HEK293 (cell line): ENCODE measurements around the gene CARMIL3.

ENCODE experiments used
- CTCF ChIA-PET: fragments of 350-600 bp; formaldehyde crosslinking; extraction: SDS; loops from one replicate; lab custom pipeline; 2021; ENCODE audit warnings: antibody characterized with exemption; lab: Yijun Ruan, JAX
- POLR2A ChIA-PET: fragments of 300-600 bp; formaldehyde crosslinking; extraction: SDS; loops from one replicate; lab custom pipeline; 2020; ENCODE audit warnings: antibody characterized with exemption, inconsistent platforms; lab: Yijun Ruan, JAX
- H3K27ac ChIP-seq: fragments of 200-500 bp; sonication (Bioruptor generic); 2 replicates; pipeline ENCODE4 v1.5.1; 2014; ENCODE audit warnings: low read depth, low read length, control low read depth, inconsistent platforms; ENCODE audit errors: extremely low read depth
- H3K36me3 ChIP-seq, 2 experiments: fragments of 200-500 bp in 1 of 2; sonication (Bioruptor generic) in 1 of 2; 1 replicate in 1 of 2; 2 replicates in 1 of 2; pipeline ENCODE4 v1.5.1; 2014 to 2017; ENCODE audit warnings: inconsistent platforms in 2 of 2, low read length in 2 of 2; ENCODE audit not compliant: control insufficient read depth in 2 of 2, insufficient read depth in 1 of 2
- H3K4me1 ChIP-seq: fragments of 200-500 bp; sonication (Bioruptor generic); 2 replicates; pipeline ENCODE4 v1.5.1; 2014; ENCODE audit warnings: mild to moderate bottlenecking, low read length, inconsistent platforms; ENCODE audit not compliant: control insufficient read depth, insufficient read depth
- H3K4me3 ChIP-seq: 2 replicates; pipeline ENCODE4 v1.5.1; 2011; ENCODE audit warnings: low read depth, mild to moderate bottlenecking, control low read depth, low read length, moderate library complexity
- H3K9me3 ChIP-seq: fragments of 200-500 bp; sonication (Bioruptor generic); 2 replicates; pipeline ENCODE4 v1.5.1; 2014; ENCODE audit warnings: low read depth, low read length, inconsistent platforms; ENCODE audit not compliant: control insufficient read depth, insufficient read depth
- BCL11A ChIP-seq: fragments of 450-650 bp; formaldehyde crosslinking; IDR thresholded peaks from 2 replicates; pipeline ENCODE4 v1.5.1; 2016; ENCODE audit warnings: low read depth, missing biosample characterization, missing genetic modification characterization
- HOXA7 ChIP-seq: sonication (generic); formaldehyde crosslinking; IDR thresholded peaks from 2 replicates; pipeline ENCODE4 v1.8.1; 2022; ENCODE audit warnings: missing genetic modification reagents, borderline replicate concordance
- HOXC10 ChIP-seq: sonication (generic); formaldehyde crosslinking; IDR thresholded peaks from 2 replicates; pipeline ENCODE4 v1.8.1; 2023; ENCODE audit warnings: mild to moderate bottlenecking, missing genetic modification reagents
- SALL2 ChIP-seq: fragments of 450-650 bp; formaldehyde crosslinking; IDR thresholded peaks from 2 replicates; pipeline ENCODE4 v1.5.0; 2017; ENCODE audit warnings: missing biosample characterization, mild to moderate bottlenecking, missing genetic modification characterization, borderline replicate concordance
- ZBTB17 ChIP-seq: fragments of 450-650 bp; formaldehyde crosslinking; IDR thresholded peaks from 2 replicates; pipeline ENCODE4 v1.5.1; 2016; ENCODE audit warnings: missing biosample characterization, missing genetic modification characterization
- ZNF155 ChIP-seq: fragments of 450-650 bp; formaldehyde crosslinking; IDR thresholded peaks from 2 replicates; pipeline ENCODE4 v1.5.1; 2016; ENCODE audit warnings: missing biosample characterization, missing genetic modification characterization
- ZNF175 ChIP-seq: fragments of 450-650 bp; formaldehyde crosslinking; IDR thresholded peaks from 2 replicates; pipeline ENCODE4 v1.5.1; 2016; ENCODE audit warnings: missing biosample characterization, missing genetic modification characterization
- ZNF211 ChIP-seq: fragments of 450-650 bp; formaldehyde crosslinking; IDR thresholded peaks from 2 replicates; pipeline ENCODE4 v1.5.1; 2016; ENCODE audit warnings: low read depth, missing biosample characterization, missing genetic modification characterization
- ZNF248 ChIP-seq: fragments of 450-650 bp; formaldehyde crosslinking; IDR thresholded peaks from 2 replicates; pipeline ENCODE4 v1.5.1; 2017; ENCODE audit warnings: missing biosample characterization, missing genetic modification characterization
- ZNF302 ChIP-seq: fragments of 450-650 bp; formaldehyde crosslinking; IDR thresholded peaks from 2 replicates; pipeline ENCODE4 v1.5.1; 2016; ENCODE audit warnings: missing biosample characterization, missing genetic modification characterization, low read depth
- ZNF426 ChIP-seq: fragments of 450-650 bp; formaldehyde crosslinking; IDR thresholded peaks from 2 replicates; pipeline ENCODE4 v1.5.1; 2017; ENCODE audit warnings: missing biosample characterization, missing genetic modification characterization, mild to moderate bottlenecking, inconsistent platforms, moderate library complexity
- ZNF560 ChIP-seq: fragments of 450-650 bp; formaldehyde crosslinking; IDR thresholded peaks from 2 replicates; pipeline ENCODE4 v1.5.1; 2017; ENCODE audit warnings: missing biosample characterization, missing genetic modification characterization, borderline replicate concordance
- ZNF561 ChIP-seq: fragments of 450-650 bp; IDR thresholded peaks from 2 replicates; pipeline ENCODE4 v1.5.1; 2018; ENCODE audit warnings: missing biosample characterization, missing genetic modification characterization, borderline replicate concordance
- ZNF585B ChIP-seq: fragments of 450-650 bp; formaldehyde crosslinking; IDR thresholded peaks from 2 replicates; pipeline ENCODE4 v1.5.1; 2016; ENCODE audit warnings: missing biosample characterization, missing genetic modification characterization
- TF ChIP-seq, protein P1 (sequence below): fragments of 450-650 bp; formaldehyde crosslinking; IDR thresholded peaks from 2 replicates; pipeline ENCODE4 v1.5.1; 2016; ENCODE audit warnings: missing biosample characterization, missing genetic modification characterization
- TF ChIP-seq, protein P2 (sequence below): fragments of 450-650 bp; formaldehyde crosslinking; IDR thresholded peaks from 2 replicates; pipeline ENCODE4 v1.5.1; 2017; ENCODE audit warnings: missing biosample characterization, missing genetic modification characterization
- TF ChIP-seq, protein P3 (sequence below): IDR thresholded peaks from 2 replicates; pipeline ENCODE4 v1.6.1; 2011; ENCODE audit warnings: mild to moderate bottlenecking, low read depth, low read length, borderline replicate concordance

The CARMIL3 gene

DNA sequence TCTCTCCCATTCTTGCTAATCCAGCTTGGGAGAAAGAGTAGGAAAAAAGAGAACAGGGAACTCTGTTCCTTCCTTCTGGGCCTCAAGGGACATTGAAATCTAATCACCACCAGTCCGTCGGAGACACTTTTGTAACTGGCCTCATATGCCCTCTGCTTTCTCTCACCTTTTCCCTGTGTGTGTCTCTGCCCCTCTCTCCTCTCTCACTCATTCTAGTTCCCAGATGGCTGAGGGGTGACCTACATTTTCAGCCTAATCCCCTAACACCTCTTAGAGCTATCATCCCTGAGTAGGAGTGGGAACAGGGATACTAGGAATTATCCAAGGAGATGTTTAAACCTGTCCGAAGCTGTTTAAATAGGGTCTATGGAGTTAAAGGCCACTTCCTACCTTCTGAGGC, 33.4 kb downstream of the CARMIL3 start:
- Histone ChIP-seq H3K27ac (no peak overlapping the region), H3K4me1 (peaks cover 7% of the 10 kb centered on the region; the same call in 1 of the 2 replicates), H3K9me3 (no peaks in the 10 kb centered on the region), H3K36me3 (no peaks in the 10 kb centered on the region), H3K4me3 (no peak overlapping the region)
- TF ChIP-seq BCL11A (no peak), ZNF248 (tag by site-specific recombination) (no peak), ZBTB17 (tag by site-specific recombination) (no peak), ZNF155 (tag by site-specific recombination) (no peak), HOXC10 (no peak), ZNF175 (tag by site-specific recombination) (no peak)
- TF ChIP-seq, protein P1, sequence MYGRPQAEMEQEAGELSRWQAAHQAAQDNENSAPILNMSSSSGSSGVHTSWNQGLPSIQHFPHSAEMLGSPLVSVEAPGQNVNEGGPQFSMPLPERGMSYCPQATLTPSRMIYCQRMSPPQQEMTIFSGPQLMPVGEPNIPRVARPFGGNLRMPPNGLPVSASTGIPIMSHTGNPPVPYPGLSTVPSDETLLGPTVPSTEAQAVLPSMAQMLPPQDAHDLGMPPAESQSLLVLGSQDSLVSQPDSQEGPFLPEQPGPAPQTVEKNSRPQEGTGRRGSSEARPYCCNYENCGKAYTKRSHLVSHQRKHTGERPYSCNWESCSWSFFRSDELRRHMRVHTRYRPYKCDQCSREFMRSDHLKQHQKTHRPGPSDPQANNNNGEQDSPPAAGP (tag by site-specific recombination): no peak
- CTCF ChIA-PET: interaction anchor here (1.0 to 3.0 kb wide), 3 partner anchors 8 to 27 kb away, joined by 4 to 18 read pairs (median 4); no protein-coding TSS in a partner anchor
- POLR2A ChIA-PET: interaction anchor here (1.5 kb wide), 1 partner anchor 9 kb away, joined by 8 read pairs; the partner anchor contains the start of gene PCK2

DNA sequence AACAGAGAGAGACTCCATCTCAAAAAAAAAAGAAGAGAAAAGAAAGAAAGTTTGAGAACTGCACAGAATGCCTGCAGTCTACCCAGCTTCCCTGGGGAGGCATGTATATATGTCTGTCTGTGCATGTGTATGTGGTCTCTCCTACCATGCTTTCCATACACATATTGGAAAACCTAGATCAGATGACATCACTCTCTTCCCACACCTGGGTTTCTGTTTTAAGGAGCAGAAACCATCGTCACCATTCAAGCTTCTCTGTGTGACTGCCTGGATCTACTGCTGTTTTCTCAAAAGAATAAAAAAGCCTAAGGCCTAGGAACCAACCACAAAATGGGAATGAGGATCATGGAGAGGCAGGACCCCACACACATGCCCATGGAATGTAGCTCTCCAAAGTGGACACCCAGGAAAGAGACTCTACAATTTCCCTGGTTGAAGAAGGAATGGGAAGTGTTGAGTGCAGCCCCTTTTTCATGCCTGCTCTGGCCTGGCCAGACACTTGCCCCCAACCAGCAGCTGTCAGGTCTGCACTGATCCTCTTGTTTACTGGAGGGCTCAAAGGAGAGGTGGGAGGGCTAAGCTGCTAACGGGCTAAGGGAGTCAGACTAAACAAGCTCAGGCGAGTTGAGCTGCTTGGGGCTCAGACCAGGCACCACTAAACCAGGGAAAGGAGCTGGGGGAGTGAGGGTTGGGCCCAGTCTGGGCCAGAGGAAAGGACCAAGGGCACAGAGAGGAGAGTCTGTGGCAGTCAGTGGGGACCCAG, 34.6 kb downstream of the CARMIL3 start:
- POLR2A ChIA-PET: interaction anchor here (0.9 kb wide), 1 partner anchor 11 kb away, joined by 6 read pairs; no protein-coding TSS in a partner anchor
- CTCF ChIA-PET: interaction anchor here (1.2 to 3.0 kb wide), 2 partner anchors 22 to 28 kb away, joined by 4 to 18 read pairs; no protein-coding TSS in a partner anchor
- Histone ChIP-seq H3K4me1 (peaks cover 3% of the 10 kb centered on the region; the same call in 1 of the 2 replicates), H3K36me3 (no peaks in the 10 kb centered on the region), H3K9me3 (no peaks in the 10 kb centered on the region), H3K4me3 (no peak overlapping the region), H3K27ac (no peak overlapping the region)
- TF ChIP-seq ZNF211: no peak

DNA sequence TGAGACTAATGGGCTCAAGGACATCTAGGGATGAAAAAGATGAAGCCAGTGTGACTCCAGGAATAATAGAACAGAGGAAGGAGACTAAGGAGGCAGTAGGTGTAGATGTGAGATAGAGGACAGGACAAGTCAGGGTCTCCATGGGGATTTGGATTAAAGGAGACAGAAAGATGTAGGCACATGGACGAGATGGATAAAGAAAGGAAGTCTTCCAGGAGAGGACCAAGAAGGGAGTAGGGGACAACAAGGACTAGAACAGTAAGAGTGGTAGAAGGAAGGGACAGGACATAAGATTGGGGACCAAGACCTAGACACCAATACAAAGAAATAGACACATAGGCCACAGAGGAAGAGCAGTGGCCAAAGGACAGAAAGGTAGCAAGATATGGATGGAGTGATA, 35.2 kb downstream of the CARMIL3 start:
- no peaks in the 10 kb centered on the region for H3K9me3 ChIP-seq
- H3K4me3 ChIP-seq: no peak overlapping the region
- H3K36me3 ChIP-seq: no peaks in the 10 kb centered on the region
- CTCF ChIA-PET: interaction anchor here (3.0 kb wide), 1 partner anchor 29 kb away, joined by 18 read pairs; no protein-coding TSS in a partner anchor
- TF ChIP-seq ZNF302 (tag by site-specific recombination) (no peak), ZNF560 (no peak), ZNF426 (tag by site-specific recombination) (no peak), SALL2 (no peak), HOXA7 (CRISPR knock-in tag) (no peak), ZNF585B (tag by site-specific recombination) (no peak), ZNF561 (tag by site-specific recombination) (no peak), BCL11A (no peak)
- TF ChIP-seq, protein P2, sequence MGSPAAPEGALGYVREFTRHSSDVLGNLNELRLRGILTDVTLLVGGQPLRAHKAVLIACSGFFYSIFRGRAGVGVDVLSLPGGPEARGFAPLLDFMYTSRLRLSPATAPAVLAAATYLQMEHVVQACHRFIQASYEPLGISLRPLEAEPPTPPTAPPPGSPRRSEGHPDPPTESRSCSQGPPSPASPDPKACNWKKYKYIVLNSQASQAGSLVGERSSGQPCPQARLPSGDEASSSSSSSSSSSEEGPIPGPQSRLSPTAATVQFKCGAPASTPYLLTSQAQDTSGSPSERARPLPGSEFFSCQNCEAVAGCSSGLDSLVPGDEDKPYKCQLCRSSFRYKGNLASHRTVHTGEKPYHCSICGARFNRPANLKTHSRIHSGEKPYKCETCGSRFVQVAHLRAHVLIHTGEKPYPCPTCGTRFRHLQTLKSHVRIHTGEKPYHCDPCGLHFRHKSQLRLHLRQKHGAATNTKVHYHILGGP (tag by site-specific recombination): no peak
- TF ChIP-seq, protein P3, sequence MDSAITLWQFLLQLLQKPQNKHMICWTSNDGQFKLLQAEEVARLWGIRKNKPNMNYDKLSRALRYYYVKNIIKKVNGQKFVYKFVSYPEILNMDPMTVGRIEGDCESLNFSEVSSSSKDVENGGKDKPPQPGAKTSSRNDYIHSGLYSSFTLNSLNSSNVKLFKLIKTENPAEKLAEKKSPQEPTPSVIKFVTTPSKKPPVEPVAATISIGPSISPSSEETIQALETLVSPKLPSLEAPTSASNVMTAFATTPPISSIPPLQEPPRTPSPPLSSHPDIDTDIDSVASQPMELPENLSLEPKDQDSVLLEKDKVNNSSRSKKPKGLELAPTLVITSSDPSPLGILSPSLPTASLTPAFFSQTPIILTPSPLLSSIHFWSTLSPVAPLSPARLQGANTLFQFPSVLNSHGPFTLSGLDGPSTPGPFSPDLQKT: no peak
- POLR2A ChIA-PET: no interaction called here
- no peaks in the 10 kb centered on the region for H3K4me1 ChIP-seq
- no peak overlapping the region for H3K27ac ChIP-seq
